Thoracic aorta (tissue), 2 donors: Measurements from ENCODE around the gene GKN2. TPM values are rescaled to one million over a fixed set of nuclear protein-coding genes. Genes with fewer than 3 reads are reported as not detected.

Experiments
- ATAC-seq: fragments of 150-250 bp; one replicate; pipeline ENCODE4 v1.8.0; 2017; ENCODE audit warnings: low read depth; ENCODE audit not compliant: insufficient number of reproducible peaks, low FRiP score
- DNase-seq: peaks from one replicate; pipeline ENCODE4 v3.0.0-alpha.2; 2020; ENCODE audit warnings: low spot score
- H3K27ac ChIP-seq, 2 donors: fragments of 200-600 bp; sonication (generic); 1 replicate in 1 of 2; 2 replicates in 1 of 2; pipeline ENCODE4 v1.5.1; 2016; ENCODE audit warnings: mild to moderate bottlenecking in 2 of 2, moderate library complexity in 2 of 2
- H3K27me3 ChIP-seq: fragments of 200-600 bp; sonication (generic); replicated peaks from 2 replicates; pipeline ENCODE4 v1.6.0; 2016; ENCODE audit warnings: mild to moderate bottlenecking; ENCODE audit not compliant: insufficient read depth
- H3K36me3 ChIP-seq: fragments of 200-600 bp; sonication (generic); one replicate; pipeline ENCODE4 v1.5.1; 2016
- H3K4me1 ChIP-seq, 2 donors: fragments of 200-600 bp; sonication (generic); 1 replicate in 1 of 2; 2 replicates in 1 of 2; pipeline versions ENCODE4 v1.5.1 to v1.6.0; 2016; ENCODE audit warnings: low read depth in 2 of 2, mild to moderate bottlenecking in 1 of 2; ENCODE audit not compliant: control insufficient read depth in 1 of 2
- H3K4me3 ChIP-seq: fragments of 200-600 bp; sonication (generic); 2 replicates; pipeline ENCODE4 v1.5.1; 2016; ENCODE audit warnings: mild to moderate bottlenecking
- H3K9me3 ChIP-seq: fragments of 200-600 bp; sonication (generic); 2 replicates; pipeline ENCODE4 v1.5.1; 2016
- CTCF ChIP-seq: fragments of 200-600 bp; sonication (generic); IDR thresholded peaks from one replicate; pipeline ENCODE4 v1.5.1; 2019; ENCODE audit warnings: antibody characterized with exemption
- total RNA-seq, 2 donors: library from RNA; depleted of rRNA; stranded (reverse); fragments of >200 nt; gene quantifications; one replicate each; pipeline versions ENCODE4 v1.1.0 to v1.2.3, GENCODE V29; 2016

Gene GKN2
- total RNA-seq = 1 to 10 TPM in 1 of 2 donors, not detected in 1; 9.7 TPM

- no peak for TF ChIP-seq CTCF
- H3K9me3 ChIP-seq = no peaks in the 10 kb centered on the region
- ATAC-seq (no peak), DNase-seq (no peak)
- H3K4me3 ChIP-seq = no peak within 1 kb of the TSS
- H3K36me3 ChIP-seq = no peaks in the 10 kb centered on the region
- no peaks in the 10 kb centered on the region for H3K27me3 ChIP-seq
- H3K4me1 ChIP-seq = no peaks in the 10 kb centered on the region
- H3K27ac ChIP-seq = no peak within 1 kb of the TSS
Measured at GRCh38 chr2:68952887-68953521, at the start of gene GKN2. TSS of gene GKN2 (minus strand) at chr2:68952893. CDS start at chr2:68952861, 32 bp downstream.

GRCh38 chr2:69001879-69002278 is 49.2 kb upstream of the GKN2 start:
- Histone ChIP-seq H3K4me1 (no peaks in the 10 kb centered on the region), H3K36me3 (no peaks in the 10 kb centered on the region), H3K27ac (no peak overlapping the region), H3K9me3 (no peaks in the 10 kb centered on the region), H3K4me3 (no peak overlapping the region), H3K27me3 (no peaks in the 10 kb centered on the region)
- ATAC-seq = no peak
- DNase-seq = no peak
- TF ChIP-seq CTCF = no peak

- no peaks in the 10 kb centered on the region for H3K9me3 ChIP-seq
- no peaks in the 10 kb centered on the region for H3K36me3 ChIP-seq
- H3K27me3 ChIP-seq = no peaks in the 10 kb centered on the region
- H3K4me3 ChIP-seq = no peak overlapping the region
- DNase-seq (no peak), ATAC-seq (no peak)
- no peak overlapping the region for H3K27ac ChIP-seq
- no peak for TF ChIP-seq CTCF
- no peaks in the 10 kb centered on the region for H3K4me1 ChIP-seq
Measured at GRCh38 chr2:68997401-68997800, 44.7 kb upstream of the GKN2 start.

- DNase-seq (no peak), ATAC-seq (no peak)
- Histone ChIP-seq H3K36me3 (no peaks in the 10 kb centered on the region), H3K4me3 (no peak overlapping the region), H3K9me3 (no peaks in the 10 kb centered on the region), H3K27ac (no peak overlapping the region), H3K27me3 (no peaks in the 10 kb centered on the region), H3K4me1 (no peaks in the 10 kb centered on the region)
- TF ChIP-seq CTCF = no peak
Measured at GRCh38 chr2:68995916-68996315, 43.2 kb upstream of the GKN2 start.

GRCh38 chr2:68994864-68995263 is 42.2 kb upstream of the GKN2 start:
- H3K9me3 ChIP-seq = no peaks in the 10 kb centered on the region
- ATAC-seq (no peak), DNase-seq (no peak)
- no peak overlapping the region for H3K27ac ChIP-seq
- H3K36me3 ChIP-seq = no peaks in the 10 kb centered on the region
- TF ChIP-seq CTCF = no peak
- H3K27me3 ChIP-seq = no peaks in the 10 kb centered on the region
- H3K4me3 ChIP-seq = no peak overlapping the region
- no peaks in the 10 kb centered on the region for H3K4me1 ChIP-seq
